H1 (cell line): Measurements from ENCODE around the gene ACP6.

Experiments used
- EZH2 ChIP-seq: fragments of 200-600 bp; sonication (generic); IDR thresholded peaks from 2 replicates; pipeline ENCODE4 v1.7.1; 2012; ENCODE audit warnings: low read depth, mild to moderate bottlenecking, moderate library complexity, low read length, inconsistent platforms; ENCODE audit not compliant: severe bottlenecking
- GTF2F1 ChIP-seq: IDR thresholded peaks from 2 replicates; pipeline ENCODE4 v1.6.1; 2012; ENCODE audit warnings: low read depth, low read length, improper control_type of control experiment, borderline replicate concordance
- HDAC2 ChIP-seq, 2 experiments: fragments of 300-600 bp in 1 of 2; sonication (generic) in 1 of 2; IDR thresholded peaks; 2 replicates each; pipeline ENCODE4 v1.6.1; 2011 to 2012; ENCODE audit warnings: low read depth in 2 of 2, low read length in 2 of 2, mild to moderate bottlenecking in 2 of 2, moderate library complexity in 2 of 2, borderline replicate concordance in 1 of 2, inconsistent platforms in 1 of 2
- POLR2A ChIP-seq, 2 experiments: IDR thresholded peaks; 1 replicate in 1 of 2; 2 replicates in 1 of 2; pipeline ENCODE4 v1.6.1; 2011; ENCODE audit warnings: low read depth in 2 of 2, low read length in 2 of 2, mild to moderate bottlenecking in 2 of 2; ENCODE audit errors: control extremely low read depth in 1 of 2
- POLR2AphosphoS5 ChIP-seq: IDR thresholded peaks from 2 replicates; pipeline ENCODE4 v1.6.1; 2011; ENCODE audit warnings: low read depth, low read length
- RNF2 ChIP-seq: fragments of 200-900, 300-1000 bp; sonication (generic); IDR thresholded peaks from 2 replicates; pipeline ENCODE4 v1.7.1; 2016; ENCODE audit warnings: borderline replicate concordance, low read depth, mild to moderate bottlenecking, antibody characterized with exemption, low read length; ENCODE audit not compliant: poor library complexity, severe bottlenecking; ENCODE audit errors: missing control alignments
- TBP ChIP-seq: IDR thresholded peaks from 2 replicates; pipeline ENCODE4 v1.6.1; 2011; ENCODE audit warnings: low read depth, low read length, improper control_type of control experiment
- TF ChIP-seq, protein P1 (sequence below), 3 experiments: IDR thresholded peaks; 1 replicate in 2 of 3; 2 replicates in 1 of 3; pipeline versions ENCODE4 v1.5.1 to v1.6.1; 2011; ENCODE audit warnings: low read length in 3 of 3, mild to moderate bottlenecking in 3 of 3, inconsistent platforms in 2 of 3, low read depth in 1 of 3, moderate library complexity in 1 of 3; ENCODE audit not compliant: insufficient read depth in 1 of 3; ENCODE audit errors: control extremely low read depth in 1 of 3

DNA sequence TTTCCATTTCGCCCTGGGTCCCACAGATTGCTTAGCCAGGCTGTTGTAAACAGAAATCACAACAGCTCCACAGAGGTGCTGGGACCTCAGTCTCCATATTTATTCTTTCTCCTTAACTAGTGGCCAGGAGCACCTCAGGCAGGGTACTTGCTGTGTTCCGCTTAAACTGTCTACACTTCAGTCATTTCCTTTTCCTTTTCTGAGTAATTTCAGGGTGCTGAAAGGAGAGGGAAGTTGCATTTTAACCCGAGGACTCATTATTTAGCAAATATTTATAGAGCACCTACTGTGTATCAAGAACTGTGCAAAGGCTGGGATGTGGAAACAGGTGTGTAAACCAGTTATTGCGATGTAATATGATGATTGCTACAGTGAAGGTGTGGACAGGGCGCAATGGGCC, 41.9 kb downstream of the ACP6 start:
- no peak for TF ChIP-seq TBP
- TF ChIP-seq HDAC2 (IDR thresholded peaks at IDR 0.05; ENCODE audit: borderline replicate concordance in 1 of 2, low read depth in 2 of 2, low read length in 2 of 2), result no peak
- no peak for TF ChIP-seq POLR2AphosphoS5
- no peak for TF ChIP-seq POLR2A (IDR thresholded peaks at IDR 0.05; ENCODE audit: control extremely low read depth in 1 of 2, low read depth in 2 of 2, low read length in 2 of 2)
- TF ChIP-seq, protein P1, sequence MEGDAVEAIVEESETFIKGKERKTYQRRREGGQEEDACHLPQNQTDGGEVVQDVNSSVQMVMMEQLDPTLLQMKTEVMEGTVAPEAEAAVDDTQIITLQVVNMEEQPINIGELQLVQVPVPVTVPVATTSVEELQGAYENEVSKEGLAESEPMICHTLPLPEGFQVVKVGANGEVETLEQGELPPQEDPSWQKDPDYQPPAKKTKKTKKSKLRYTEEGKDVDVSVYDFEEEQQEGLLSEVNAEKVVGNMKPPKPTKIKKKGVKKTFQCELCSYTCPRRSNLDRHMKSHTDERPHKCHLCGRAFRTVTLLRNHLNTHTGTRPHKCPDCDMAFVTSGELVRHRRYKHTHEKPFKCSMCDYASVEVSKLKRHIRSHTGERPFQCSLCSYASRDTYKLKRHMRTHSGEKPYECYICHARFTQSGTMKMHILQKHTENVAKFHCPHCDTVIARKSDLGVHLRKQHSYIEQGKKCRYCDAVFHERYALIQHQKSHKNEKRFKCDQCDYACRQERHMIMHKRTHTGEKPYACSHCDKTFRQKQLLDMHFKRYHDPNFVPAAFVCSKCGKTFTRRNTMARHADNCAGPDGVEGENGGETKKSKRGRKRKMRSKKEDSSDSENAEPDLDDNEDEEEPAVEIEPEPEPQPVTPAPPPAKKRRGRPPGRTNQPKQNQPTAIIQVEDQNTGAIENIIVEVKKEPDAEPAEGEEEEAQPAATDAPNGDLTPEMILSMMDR (IDR thresholded peaks at IDR 0.05; ENCODE audit: control extremely low read depth in 1 of 3, insufficient read depth in 1 of 3, low read depth in 1 of 3, low read length in 3 of 3), result no peak
- no peak for TF ChIP-seq RNF2
- TF ChIP-seq GTF2F1, result no peak
- TF ChIP-seq EZH2, result no peak
